HCT116 (cell line): ENCODE data around the gene SERPINB12. TPM values are rescaled to one million over a fixed set of nuclear protein-coding genes. Genes with fewer than 3 reads are reported as not detected.

Experiments used
- ATAC-seq: fragments of 200-7000 bp; cut with Tn5 transposase; 2 replicates; pipeline ENCODE4 v1.9.1; 2020; ENCODE audit warnings: mild to moderate bottlenecking, moderate library complexity
- BruUV-seq: library from RNA; stranded (reverse); fragments of 400-500 nt; replicated peaks from 2 replicates; lab custom pipeline; 2021; lab: Mats Ljungman, UMichigan
- CTCF ChIA-PET: fragments of 300-600 bp; sonication (Branson Sonifier 250); formaldehyde crosslinking; loops from one replicate; lab custom pipeline; 2021; ENCODE audit warnings: antibody characterized with exemption; lab: Charles Lee
- POLR2A ChIA-PET: fragments of 300-600, 350-600 bp; sonication (Branson Sonifier 250); formaldehyde crosslinking; loops from one replicate; lab custom pipeline; 2021; ENCODE audit warnings: antibody characterized with exemption; lab: Charles Lee
- RAD21 ChIA-PET, 2 experiments: fragments of 300-600 bp; sonication (Branson Sonifier 250); formaldehyde crosslinking; loops; one replicate each; lab custom pipeline; 2023; ENCODE audit warnings: low total read pairs in 2 of 2; ENCODE audit not compliant: uncharacterized antibody in 2 of 2, unreplicated experiment in 2 of 2, low non-redundant PET in 1 of 2; lab: Charles Lee
- DNase-seq: peaks from one replicate; pipeline ENCODE4 v3.0.0-alpha.2; 2010; ENCODE audit warnings: low read depth, low spot score
- H2AFZ ChIP-seq: fragments of 200-600 bp; shearing (Covaris generic), sonication (generic); 2 replicates; pipeline ENCODE4 v1.6.1; 2017; ENCODE audit warnings: low read depth, mixed run types, mixed read lengths, antibody characterized with exemption, low read length; ENCODE audit not compliant: poor library complexity, severe bottlenecking
- H3K27ac ChIP-seq: 2 replicates; pipeline ENCODE4 v1.5.1; 2012; ENCODE audit warnings: low read depth, low read length
- H3K27me3 ChIP-seq: fragments of 200-600 bp; sonication (generic); 2 replicates; pipeline ENCODE4 v1.6.1; 2016; ENCODE audit warnings: mixed run types, low read length, mixed read lengths; ENCODE audit not compliant: insufficient read depth
- H3K36me3 ChIP-seq, 2 experiments: fragments of 200-500 bp in 1 of 2; fragments of 200-600 bp in 1 of 2; sonication (Bioruptor generic) in 1 of 2; sonication (generic) in 1 of 2; 2 replicates each; pipeline versions ENCODE4 v1.5.1 to v1.6.1; 2014 to 2016; ENCODE audit warnings: low read length in 2 of 2, inconsistent platforms in 1 of 2, mixed read lengths in 1 of 2, mixed run types in 1 of 2; ENCODE audit not compliant: insufficient read depth in 2 of 2, control insufficient read depth in 1 of 2
- H3K4me1 ChIP-seq, 2 experiments: fragments of 200-600 bp in 1 of 2; sonication (generic) in 1 of 2; 2 replicates each; pipeline versions ENCODE4 v1.5.1 to v1.6.1; 2012 to 2017; ENCODE audit warnings: low read length in 2 of 2, inconsistent platforms in 1 of 2, mild to moderate bottlenecking in 1 of 2, mixed read lengths in 1 of 2, mixed run types in 1 of 2, moderate library complexity in 1 of 2; ENCODE audit not compliant: insufficient read depth in 2 of 2, control insufficient read depth in 1 of 2
- H3K4me2 ChIP-seq: fragments of 200-600 bp; sonication (generic); 2 replicates; pipeline ENCODE4 v1.6.1; 2017; ENCODE audit warnings: mixed run types, low read length, mixed read lengths
- H3K4me3 ChIP-seq, 2 experiments: fragments of 200-600 bp in 1 of 2; sonication (generic) in 1 of 2; replicated peaks in 1 of 2; 2 replicates each; pipeline ENCODE4 v1.5.1; 2011 to 2016; ENCODE audit warnings: low read length in 2 of 2, control low read depth in 1 of 2, low read depth in 1 of 2, mild to moderate bottlenecking in 1 of 2, mixed read lengths in 1 of 2, mixed run types in 1 of 2
- H3K79me2 ChIP-seq: fragments of 200-600 bp; sonication (generic); 2 replicates; pipeline ENCODE4 v1.6.1; 2017; ENCODE audit warnings: mild to moderate bottlenecking, mixed run types, low read length, moderate library complexity, mixed read lengths; ENCODE audit not compliant: insufficient read depth
- H3K9ac ChIP-seq: fragments of 200-600 bp; sonication (generic); 2 replicates; pipeline ENCODE4 v1.6.1; 2016; ENCODE audit warnings: low read length, mixed read lengths
- H3K9me2 ChIP-seq: fragments of 200-600 bp; sonication (generic), shearing (Covaris generic); 2 replicates; pipeline ENCODE4 v1.6.1; 2017; ENCODE audit warnings: mixed run types, mild to moderate bottlenecking, moderate library complexity; ENCODE audit not compliant: insufficient read depth
- H3K9me3 ChIP-seq, 2 experiments: fragments of 200-500 bp in 1 of 2; fragments of 200-600 bp in 1 of 2; sonication (Bioruptor generic) in 1 of 2; sonication (generic) in 1 of 2; 2 replicates each; pipeline ENCODE4 v1.6.1; 2014 to 2017; ENCODE audit warnings: low read length in 2 of 2, mixed read lengths in 2 of 2, inconsistent platforms in 1 of 2, low read depth in 1 of 2, mild to moderate bottlenecking in 1 of 2, mixed run types in 1 of 2, moderate library complexity in 1 of 2; ENCODE audit not compliant: control insufficient read depth in 1 of 2, insufficient read depth in 1 of 2
- H4K20me1 ChIP-seq: fragments of 200-600 bp; sonication (generic), shearing (Covaris generic); 2 replicates; pipeline ENCODE4 v1.6.1; 2017; ENCODE audit warnings: mixed run types, mild to moderate bottlenecking, moderate library complexity; ENCODE audit not compliant: insufficient read depth
- CBX3 ChIP-seq: IDR thresholded peaks from 2 replicates; pipeline ENCODE4 v1.6.1; 2012; ENCODE audit warnings: low read depth
- EGR1 ChIP-seq: IDR thresholded peaks from 2 replicates; pipeline ENCODE4 v1.6.1; 2012; ENCODE audit warnings: low read depth
- JUND ChIP-seq: IDR thresholded peaks from 2 replicates; pipeline ENCODE4 v1.6.1; 2012
- POLR2AphosphoS5 ChIP-seq: IDR thresholded peaks from 2 replicates; pipeline ENCODE4 v1.6.1; 2011; ENCODE audit warnings: mild to moderate bottlenecking, low read depth, low read length, moderate library complexity
- RAD21 ChIP-seq: IDR thresholded peaks from 2 replicates; pipeline ENCODE4 v1.6.1; 2012; ENCODE audit warnings: low read depth, mild to moderate bottlenecking
- REST ChIP-seq: IDR thresholded peaks from 2 replicates; pipeline ENCODE4 v1.6.1; 2012; ENCODE audit warnings: low read depth
- SP1 ChIP-seq: IDR thresholded peaks from 2 replicates; pipeline ENCODE4 v1.6.1; 2012; ENCODE audit warnings: low read depth
- intact Hi-C: fragments of 100-400 bp; cut with micrococcal nuclease; formaldehyde crosslinking; loops from 2 replicates; pipeline ENCODE4 v1.10.0; 2022
- total RNA-seq: library from RNA; stranded (reverse); gene quantifications from one replicate; pipeline ENCODE4 v1.2.1, GENCODE V29; 2021; ENCODE audit not compliant: unreplicated experiment

Gene SERPINB12
- total RNA-seq, 1 experiment from 2014 or later: not detected

- no peaks in the 10 kb centered on the region for H3K27me3 ChIP-seq
- intact Hi-C loops: no loop called here
- H3K9me3 ChIP-seq: no peaks in the 10 kb centered on the region
- RAD21 ChIA-PET: no interaction called here
- DNase-seq (peak; percentile 15), ATAC-seq (peak; percentile 25; the same call in 1 of the 2 replicates)
- no peak for TF ChIP-seq JUND
- peak; percentile 10; the same call in 1 of the 2 replicates for TF ChIP-seq SP1
- CTCF ChIA-PET: interaction anchor here (1.0 to 1.4 kb wide), 2 partner anchors 35 to 290 kb away, joined by 3 to 4 read pairs; no protein-coding TSS in a partner anchor
- no peak overlapping the region for H2AFZ ChIP-seq
- no peak overlapping the region for H3K27ac ChIP-seq
- no peaks in the 10 kb centered on the region for H3K79me2 ChIP-seq
- no TSS peak for BruUV-seq
- no peak overlapping the region for H3K4me2 ChIP-seq
- POLR2A ChIA-PET: no interaction called here
- H3K4me3 ChIP-seq: no peak overlapping the region
- H3K36me3 ChIP-seq: no peaks in the 10 kb centered on the region
- no peaks in the 10 kb centered on the region for H3K9me2 ChIP-seq
- H3K9ac ChIP-seq: no peak overlapping the region
- peaks cover 0 to 9% of the 10 kb centered on the region in 2 experiments; a peak in 1 of 4 replicates for H3K4me1 ChIP-seq
- no peaks in the 10 kb centered on the region for H4K20me1 ChIP-seq
These were observed 10.9 kb downstream of the SERPINB12 start for GRCh38 chr18:63553081-63553480.

DNA sequence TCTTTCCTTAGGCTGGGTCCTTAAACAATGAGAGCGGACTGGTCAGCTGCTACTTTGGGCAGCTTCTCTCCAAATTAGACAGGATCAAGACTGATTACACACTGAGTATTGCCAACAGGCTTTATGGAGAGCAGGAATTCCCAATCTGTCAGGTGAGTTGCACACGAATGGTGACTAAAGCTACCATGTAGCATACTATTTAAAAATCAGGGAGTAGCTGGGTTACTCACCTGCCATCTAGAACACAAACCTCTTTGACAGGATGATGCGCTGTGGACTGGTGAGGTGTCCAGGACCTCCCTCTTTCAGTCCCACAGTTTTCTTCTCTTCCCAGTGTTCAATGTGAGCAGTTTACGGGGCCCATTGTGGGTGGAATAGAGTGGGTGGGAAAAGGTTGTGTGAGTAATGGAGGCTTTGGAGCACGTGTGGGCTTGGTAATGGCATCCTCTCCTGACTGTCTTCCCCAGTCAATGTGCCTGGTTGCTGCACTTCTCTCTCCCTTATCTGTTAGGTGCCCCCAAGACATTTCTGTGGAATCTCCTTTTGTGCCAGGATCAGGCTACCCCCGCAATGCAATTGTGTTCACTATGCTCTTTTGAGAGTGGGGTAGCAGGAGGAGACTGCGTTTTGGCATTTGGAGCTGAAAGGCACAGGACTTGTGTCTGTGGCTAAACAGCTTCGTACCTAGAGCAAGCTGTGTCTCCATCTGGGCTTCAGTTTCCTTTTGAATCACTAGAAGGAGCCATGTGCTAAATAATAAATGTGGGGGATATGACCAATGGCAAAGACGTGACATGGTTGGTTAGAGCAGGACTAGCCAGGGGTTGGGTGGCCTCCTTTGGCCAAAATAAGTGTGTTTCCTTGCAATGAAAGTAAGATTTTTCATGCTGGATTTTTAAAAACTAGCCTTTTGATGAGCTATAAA is 17.7 kb downstream of the SERPINB12 start:
- no peak overlapping the region for H2AFZ ChIP-seq

More for the DNA sequence above, 17.7 kb downstream of the SERPINB12 start:
- H3K27me3 ChIP-seq: no peaks in the 10 kb centered on the region
- ChIA-PET CTCF (interaction anchor here (1.0 kb wide), 2 partner anchors 9 to 42 kb away, joined by 3 read pairs; no protein-coding TSS in a partner anchor), POLR2A (no interaction called here), RAD21 (no interaction called here)
- H3K4me3 ChIP-seq: no peak overlapping the region
- H3K9ac ChIP-seq: no peak overlapping the region
- no peaks in the 10 kb centered on the region for H4K20me1 ChIP-seq
- ATAC-seq (no peak), DNase-seq (no peak)
- no peaks in the 10 kb centered on the region for H3K4me1 ChIP-seq
- H3K9me3 ChIP-seq: no peaks in the 10 kb centered on the region
- H3K27ac ChIP-seq: no peak overlapping the region
- no peaks in the 10 kb centered on the region for H3K36me3 ChIP-seq
- intact Hi-C loops: no loop called here
- no TSS peak for BruUV-seq
- no peaks in the 10 kb centered on the region for H3K9me2 ChIP-seq
- no peaks in the 10 kb centered on the region for H3K79me2 ChIP-seq
- TF ChIP-seq EGR1 (no peak), CBX3 (no peak), RAD21 (peak; percentile 5; the same call in 1 of the 2 replicates), REST (no peak), POLR2AphosphoS5 (no peak)
- no peak overlapping the region for H3K4me2 ChIP-seq
